ENCODE data around the gene GUCD1.

DNA sequence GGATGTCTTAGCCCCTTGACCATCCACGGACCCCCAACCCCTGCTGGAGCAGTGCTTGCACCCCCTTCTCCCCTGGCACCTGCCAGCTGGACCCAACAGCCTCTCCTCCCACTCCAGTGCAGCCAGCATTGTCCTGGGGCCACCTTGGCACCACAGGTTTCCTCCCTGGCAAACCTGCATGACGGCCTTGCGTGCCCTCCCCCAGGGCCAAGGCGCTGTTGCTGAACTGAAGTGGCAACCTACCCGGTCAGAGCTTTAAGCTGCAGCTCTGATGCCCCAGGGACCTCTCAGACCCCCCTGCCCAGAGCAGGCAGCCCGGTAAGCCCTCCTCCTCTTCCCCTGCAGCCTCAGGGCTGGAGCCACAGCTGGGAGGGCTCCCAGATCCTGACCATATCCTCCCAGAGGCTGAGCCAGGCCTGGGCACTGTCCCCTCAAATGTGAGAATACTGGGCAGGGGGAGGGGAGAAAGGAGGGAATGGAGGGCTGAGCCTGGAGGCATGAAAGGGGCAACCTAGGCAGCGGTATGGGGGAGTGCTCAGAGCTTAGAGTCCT, 39.7 kb upstream of the GUCD1 start:
- TF ChIP-seq, protein P1, sequence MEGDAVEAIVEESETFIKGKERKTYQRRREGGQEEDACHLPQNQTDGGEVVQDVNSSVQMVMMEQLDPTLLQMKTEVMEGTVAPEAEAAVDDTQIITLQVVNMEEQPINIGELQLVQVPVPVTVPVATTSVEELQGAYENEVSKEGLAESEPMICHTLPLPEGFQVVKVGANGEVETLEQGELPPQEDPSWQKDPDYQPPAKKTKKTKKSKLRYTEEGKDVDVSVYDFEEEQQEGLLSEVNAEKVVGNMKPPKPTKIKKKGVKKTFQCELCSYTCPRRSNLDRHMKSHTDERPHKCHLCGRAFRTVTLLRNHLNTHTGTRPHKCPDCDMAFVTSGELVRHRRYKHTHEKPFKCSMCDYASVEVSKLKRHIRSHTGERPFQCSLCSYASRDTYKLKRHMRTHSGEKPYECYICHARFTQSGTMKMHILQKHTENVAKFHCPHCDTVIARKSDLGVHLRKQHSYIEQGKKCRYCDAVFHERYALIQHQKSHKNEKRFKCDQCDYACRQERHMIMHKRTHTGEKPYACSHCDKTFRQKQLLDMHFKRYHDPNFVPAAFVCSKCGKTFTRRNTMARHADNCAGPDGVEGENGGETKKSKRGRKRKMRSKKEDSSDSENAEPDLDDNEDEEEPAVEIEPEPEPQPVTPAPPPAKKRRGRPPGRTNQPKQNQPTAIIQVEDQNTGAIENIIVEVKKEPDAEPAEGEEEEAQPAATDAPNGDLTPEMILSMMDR (optimal IDR thresholded peaks at IDR 0.05 in 1 of 3, IDR thresholded peaks at IDR 0.05 in 1 of 3, conservative IDR thresholded peaks at IDR 0.05 in 1 of 3; ENCODE audit: extremely low read depth in 1 of 3, insufficient read depth in 2 of 3, low read length in 3 of 3) = no peak
- no peak for TF ChIP-seq EZH2 (IDR thresholded peaks at IDR 0.05; ENCODE audit: low read length)
